CD1c-positive myeloid dendritic cell (primary cell): ENCODE results near the gene OSER1.

Experiments
- DNase-seq: peaks from one replicate; pipeline ENCODE4 v3.0.0-alpha.2; 2016; ENCODE audit errors: extremely low spot score

The OSER1 gene

GRCh38 chr20:44174996-44175765 is 35.4 kb downstream of the OSER1 start:
- DNase-seq = no peak

- no peak for DNase-seq
These were observed 36.7 kb downstream of the OSER1 start for GRCh38 chr20:44173846-44174245.

GRCh38 chr20:44173116-44173515 is 37.5 kb downstream of the OSER1 start:
- DNase-seq = no peak

- DNase-seq = no peak
These were observed 38.0 kb downstream of the OSER1 start for GRCh38 chr20:44172572-44172950.

GRCh38 chr20:44171775-44172571 is 38.6 kb downstream of the OSER1 start:
- DNase-seq = no peak

GRCh38 chr20:44170816-44171410 is 39.7 kb downstream of the OSER1 start:
- DNase-seq = no peak

- no peak for DNase-seq
These were observed 42.8 kb downstream of the OSER1 start for GRCh38 chr20:44167736-44168135.

- DNase-seq = no peak
These were observed 44.1 kb downstream of the OSER1 start for GRCh38 chr20:44166477-44166876.

- no peak for DNase-seq
These were observed 44.6 kb downstream of the OSER1 start for GRCh38 chr20:44166008-44166407.

- DNase-seq = no peak
These were observed 50.4 kb downstream of the OSER1 start for GRCh38 chr20:44160133-44160532.

GRCh38 chr20:44159711-44160110 is 50.9 kb downstream of the OSER1 start:
- DNase-seq = no peak

GRCh38 chr20:44159125-44159524 is 51.4 kb downstream of the OSER1 start:
- DNase-seq = no peak

- DNase-seq = no peak
These were observed 53.5 kb downstream of the OSER1 start for GRCh38 chr20:44157061-44157460.

- no peak for DNase-seq
These were observed 56.0 kb downstream of the OSER1 start for GRCh38 chr20:44154521-44155001.

GRCh38 chr20:44153636-44154043 is 56.9 kb downstream of the OSER1 start:
- peak; percentile 1 for DNase-seq

GRCh38 chr20:44151621-44152416 is 58.8 kb downstream of the OSER1 start:
- no peak for DNase-seq

- no peak for DNase-seq
These were observed 64.3 kb downstream of the OSER1 start for GRCh38 chr20:44146272-44146671.
